ENCODE results near the gene NPTX2. TPM values are rescaled to one million over a fixed set of nuclear protein-coding genes. Genes with fewer than 3 reads are reported as not detected.

Gene NPTX2
- total RNA-seq, 1 experiment from 2014 or later = not detected

- no peak for DNase-seq (ENCODE audit: low read depth)
Observed at GRCh38 chr7:98617960-98618418, 904 bp downstream of the NPTX2 start.

DNA sequence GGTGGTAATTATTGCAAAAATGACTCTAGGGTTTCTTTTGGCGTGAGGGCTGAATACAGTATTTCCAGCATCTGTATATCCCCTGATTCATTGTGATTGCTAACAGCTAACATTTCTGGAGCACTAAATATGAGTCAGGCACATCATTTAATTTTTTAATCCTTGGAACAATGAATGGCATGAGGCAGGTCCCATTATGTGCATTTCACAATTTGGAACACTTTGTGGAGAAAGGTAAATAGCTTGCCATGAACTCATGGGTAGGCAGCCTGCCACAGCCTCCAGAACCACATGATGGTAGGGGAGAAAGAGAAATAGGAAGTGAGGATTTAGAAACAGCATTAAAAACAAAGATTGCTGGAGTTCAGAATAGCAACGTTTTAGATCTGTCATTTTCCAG is 1.7 kb downstream of the NPTX2 start:
- DNase-seq (ENCODE audit: low read depth) = no peak

GRCh38 chr7:98619450-98620321 is 2.6 kb downstream of the NPTX2 start:
- DNase-seq (ENCODE audit: low read depth) = peak; percentile 23

GRCh38 chr7:98621573-98622482 is 4.7 kb downstream of the NPTX2 start:
- DNase-seq (ENCODE audit: low read depth) = no peak

DNA sequence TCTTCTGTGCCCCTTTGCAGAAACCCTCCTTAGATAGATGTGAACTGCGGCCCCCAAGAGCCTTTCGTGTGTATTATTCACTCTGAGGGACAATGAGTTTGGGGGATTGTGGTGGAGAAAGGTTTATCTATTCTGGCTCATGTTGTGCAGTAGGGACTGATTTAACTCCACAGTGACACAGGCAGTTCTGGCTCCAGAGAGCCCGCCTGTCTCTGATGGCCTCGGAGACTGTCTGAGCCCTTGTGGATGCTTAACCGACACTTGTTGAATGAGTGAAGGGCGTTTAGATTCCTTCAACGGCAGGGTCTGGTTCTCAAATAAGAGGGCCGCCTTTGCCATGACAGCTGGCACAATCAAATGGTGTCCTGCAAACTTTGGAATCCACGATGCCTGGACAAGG is 5.8 kb downstream of the NPTX2 start:
- no peak for DNase-seq (ENCODE audit: low read depth)

GRCh38 chr7:98624846-98625420 is 7.8 kb downstream of the NPTX2 start:
- DNase-seq (ENCODE audit: low read depth) = no peak

DNA sequence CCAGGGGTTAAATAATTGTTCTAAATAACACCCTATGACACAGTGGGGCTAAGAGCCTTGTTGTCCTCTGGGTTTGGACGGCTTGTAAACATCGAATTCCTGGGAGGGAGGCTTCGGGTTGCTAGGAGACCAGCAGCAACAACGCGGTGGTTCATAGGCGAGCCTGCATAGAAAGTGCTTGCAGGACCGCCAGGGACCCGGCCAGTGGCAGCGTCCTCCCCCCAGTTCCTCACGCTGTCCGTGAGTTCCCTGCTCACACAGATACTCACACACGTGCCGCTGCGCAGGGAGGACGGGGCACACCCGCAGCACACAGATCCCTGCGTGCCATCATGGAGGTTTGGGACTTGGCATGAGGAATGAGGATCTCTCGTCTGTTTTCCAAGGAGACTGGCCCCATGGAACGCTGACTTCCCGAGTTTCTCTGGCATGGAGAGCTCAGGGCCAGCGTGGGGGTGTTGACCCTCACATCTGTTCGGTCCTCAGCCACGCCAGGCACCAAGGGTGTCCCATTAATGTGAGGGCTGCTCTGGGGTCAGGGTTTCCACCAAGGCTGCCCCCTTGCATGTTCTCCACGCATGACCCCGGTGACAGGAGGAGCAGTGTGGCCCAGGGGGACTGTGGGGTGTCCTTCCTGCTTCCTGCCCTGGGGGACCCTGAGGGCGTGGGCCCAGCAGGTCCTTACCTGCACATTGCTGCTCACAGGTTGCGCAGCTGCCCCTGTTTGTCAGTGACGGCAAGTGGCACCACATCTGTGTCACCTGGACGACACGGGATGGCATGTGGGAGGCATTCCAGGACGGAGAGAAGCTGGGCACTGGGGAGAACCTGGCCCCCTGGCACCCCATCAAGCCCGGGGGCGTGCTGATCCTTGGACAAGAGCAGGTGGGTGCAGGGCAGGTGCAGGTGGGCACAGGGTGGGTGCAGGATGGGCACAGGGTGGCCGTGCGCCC is 9.7 kb downstream of the NPTX2 start:
- no peak for DNase-seq (ENCODE audit: low read depth)

GRCh38 chr7:98627413-98627790 is 10.3 kb downstream of the NPTX2 start:
- DNase-seq (ENCODE audit: low read depth) = no peak

GRCh38 chr7:98628418-98628817 is 11.3 kb downstream of the NPTX2 start:
- no peak for DNase-seq (ENCODE audit: low read depth)

DNA sequence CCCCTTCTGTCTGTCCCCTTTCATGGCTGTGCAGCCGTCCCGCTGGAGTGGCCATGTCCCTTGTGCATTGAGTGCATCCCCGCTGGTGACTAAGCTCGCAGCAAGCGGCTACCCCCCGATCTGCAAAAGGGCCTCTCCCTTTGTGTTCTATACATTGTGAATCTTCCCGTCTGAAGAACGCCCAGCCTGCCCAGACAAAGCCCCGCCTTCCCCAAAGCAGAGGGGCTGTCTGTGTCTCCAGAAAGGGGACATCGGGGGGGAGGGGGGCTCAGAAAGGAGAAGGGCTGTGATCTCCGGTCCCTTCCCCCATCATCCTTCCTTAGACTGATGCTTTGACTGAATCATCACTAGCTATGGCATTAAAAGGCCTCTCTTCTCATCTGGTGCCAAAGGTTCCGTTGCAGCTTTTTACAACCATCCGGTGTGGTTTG is 11.9 kb downstream of the NPTX2 start:
- peak; percentile 14 for DNase-seq (ENCODE audit: low read depth)

DNA sequence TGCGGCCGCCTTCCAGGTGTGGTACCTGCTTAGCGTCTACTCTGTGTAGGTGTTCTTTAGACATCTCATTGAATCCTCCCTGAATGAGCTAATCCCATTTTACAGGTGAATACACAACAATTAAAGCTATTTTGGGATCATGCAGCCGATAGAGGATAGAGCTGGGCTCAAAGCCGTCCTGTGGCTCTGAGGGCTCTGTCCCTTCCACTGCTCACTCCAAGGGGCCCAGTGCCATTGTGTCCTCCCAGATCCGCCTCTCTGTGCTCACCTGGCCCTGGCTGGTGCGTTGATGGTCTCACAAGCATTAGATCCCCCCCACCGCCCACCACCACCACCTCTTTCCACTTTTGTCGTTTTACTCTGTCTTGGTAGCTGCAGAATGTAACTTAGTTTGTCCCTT is 13.1 kb downstream of the NPTX2 start:
- no peak for DNase-seq (ENCODE audit: low read depth)

DNA sequence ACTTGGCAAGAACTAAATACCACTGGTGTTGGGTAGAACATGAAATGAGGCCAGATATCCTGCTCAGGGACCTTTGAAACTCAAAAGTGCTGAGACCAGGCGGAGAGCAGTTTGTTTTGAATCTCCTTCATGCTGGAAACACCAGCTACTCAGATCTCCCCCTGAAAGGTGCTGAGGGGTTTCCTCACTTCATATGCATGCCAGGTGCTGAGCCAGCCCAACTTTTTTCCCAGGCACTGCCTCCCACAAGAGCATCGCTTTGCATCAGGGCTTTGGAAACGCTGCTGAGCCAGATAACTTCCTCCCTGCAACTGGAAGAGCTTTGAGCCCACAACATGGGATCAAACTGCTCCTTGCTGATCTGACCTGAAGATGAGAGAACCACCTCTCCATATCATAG is 13.7 kb downstream of the NPTX2 start:
- no peak for DNase-seq (ENCODE audit: low read depth)

GRCh38 chr7:98638853-98639252 is 21.8 kb downstream of the NPTX2 start:
- DNase-seq (ENCODE audit: low read depth) = no peak

DNA sequence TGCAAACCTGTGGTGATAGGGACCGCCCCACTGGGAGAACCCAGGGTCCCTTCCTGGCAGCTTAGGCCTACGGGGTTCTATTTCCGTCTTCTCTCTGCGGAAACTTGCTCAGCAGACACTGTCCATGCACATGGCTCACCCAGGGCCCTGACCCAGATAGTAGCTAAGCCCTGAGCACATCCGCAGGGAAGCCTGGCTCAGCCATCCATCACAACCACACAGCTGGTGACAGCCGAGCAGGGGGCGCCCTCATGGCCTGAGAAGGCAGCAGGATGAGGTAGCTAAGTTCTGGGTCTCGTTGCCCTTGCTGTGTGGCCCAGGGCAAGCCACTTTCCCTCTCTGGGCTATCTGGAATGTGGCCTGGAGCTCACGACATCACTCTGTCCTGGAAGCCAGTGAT is 23.3 kb downstream of the NPTX2 start:
- no peak for DNase-seq (ENCODE audit: low read depth)

DNA sequence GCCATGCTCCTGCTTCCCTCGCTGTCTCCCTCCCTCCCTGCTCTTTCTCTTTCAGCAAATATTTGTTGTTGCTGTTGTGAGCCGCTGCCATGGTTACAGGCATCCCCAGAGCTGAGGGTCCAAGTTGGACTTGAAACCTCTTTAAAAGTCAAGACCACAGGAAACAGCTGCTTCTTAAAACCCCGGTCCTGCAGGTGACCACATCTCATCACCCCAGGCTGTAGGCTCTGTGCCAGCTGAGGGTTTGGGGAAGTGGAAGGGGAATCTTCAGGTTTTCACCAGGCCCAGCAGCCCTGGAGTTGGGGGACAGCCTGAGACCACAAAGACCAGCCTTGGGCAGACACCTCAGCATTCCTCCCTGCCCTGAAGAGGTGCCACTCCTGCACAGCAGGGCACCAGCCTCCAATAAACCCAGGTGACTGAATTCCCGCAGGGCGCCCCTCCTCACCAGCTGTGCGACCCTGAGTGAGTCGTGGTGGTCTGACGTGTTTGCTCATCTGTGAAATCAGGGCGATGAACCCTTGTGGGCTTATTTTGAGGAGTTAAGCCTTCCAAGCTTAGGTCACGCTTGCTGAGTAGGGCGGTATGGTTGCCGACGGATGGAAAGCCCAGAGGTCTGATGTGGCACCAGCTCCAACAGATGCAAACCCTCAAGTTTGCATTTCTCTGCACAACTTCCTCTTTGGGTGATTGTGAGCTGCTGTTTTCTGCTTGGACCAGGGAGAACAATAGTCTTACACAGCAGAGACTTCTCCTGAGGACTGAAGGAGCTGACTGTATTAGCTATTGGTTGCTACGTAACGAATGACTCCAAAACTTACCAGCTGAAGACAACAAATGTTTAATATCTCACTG is 24.8 kb downstream of the NPTX2 start:
- DNase-seq (ENCODE audit: low read depth) = no peak

- no peak for DNase-seq (ENCODE audit: low read depth)
Observed at GRCh38 chr7:98643236-98643985, 26.3 kb downstream of the NPTX2 start.

DNA sequence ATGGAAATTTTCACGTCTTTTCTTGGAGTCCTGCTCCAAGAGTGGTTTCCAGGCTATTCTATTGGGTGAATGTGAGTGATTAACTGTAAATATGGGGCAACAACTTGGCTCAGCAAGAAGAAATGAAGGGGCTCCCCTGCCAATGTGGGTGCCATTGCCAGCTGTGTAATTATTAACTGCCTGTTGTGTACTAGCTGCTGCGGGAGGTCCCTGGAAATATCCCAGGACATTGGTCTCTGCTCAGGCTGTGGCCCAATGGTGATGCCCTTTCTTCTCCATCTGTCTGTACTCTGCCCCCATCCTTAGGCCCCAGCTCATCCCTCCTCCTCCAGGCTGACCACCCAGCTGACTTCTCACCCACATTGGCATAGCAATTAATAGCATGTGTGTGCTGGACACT is 29.4 kb downstream of the NPTX2 start:
- no peak for DNase-seq (ENCODE audit: low read depth)

- no peak for DNase-seq (ENCODE audit: low read depth)
Observed at GRCh38 chr7:98647326-98647725, 30.2 kb downstream of the NPTX2 start.

GRCh38 chr7:98651760-98652159 is 34.7 kb downstream of the NPTX2 start:
- no peak for DNase-seq (ENCODE audit: low read depth)

Data from HT1080 (cell line).